Right forelimb (tissue), 1 donor: ENCODE results near the gene CASZ1.

Experiments used
- DNase-seq: peaks from one replicate; pipeline ENCODE4 v3.0.0-alpha.2; 2018

CASZ1 gene

DNA sequence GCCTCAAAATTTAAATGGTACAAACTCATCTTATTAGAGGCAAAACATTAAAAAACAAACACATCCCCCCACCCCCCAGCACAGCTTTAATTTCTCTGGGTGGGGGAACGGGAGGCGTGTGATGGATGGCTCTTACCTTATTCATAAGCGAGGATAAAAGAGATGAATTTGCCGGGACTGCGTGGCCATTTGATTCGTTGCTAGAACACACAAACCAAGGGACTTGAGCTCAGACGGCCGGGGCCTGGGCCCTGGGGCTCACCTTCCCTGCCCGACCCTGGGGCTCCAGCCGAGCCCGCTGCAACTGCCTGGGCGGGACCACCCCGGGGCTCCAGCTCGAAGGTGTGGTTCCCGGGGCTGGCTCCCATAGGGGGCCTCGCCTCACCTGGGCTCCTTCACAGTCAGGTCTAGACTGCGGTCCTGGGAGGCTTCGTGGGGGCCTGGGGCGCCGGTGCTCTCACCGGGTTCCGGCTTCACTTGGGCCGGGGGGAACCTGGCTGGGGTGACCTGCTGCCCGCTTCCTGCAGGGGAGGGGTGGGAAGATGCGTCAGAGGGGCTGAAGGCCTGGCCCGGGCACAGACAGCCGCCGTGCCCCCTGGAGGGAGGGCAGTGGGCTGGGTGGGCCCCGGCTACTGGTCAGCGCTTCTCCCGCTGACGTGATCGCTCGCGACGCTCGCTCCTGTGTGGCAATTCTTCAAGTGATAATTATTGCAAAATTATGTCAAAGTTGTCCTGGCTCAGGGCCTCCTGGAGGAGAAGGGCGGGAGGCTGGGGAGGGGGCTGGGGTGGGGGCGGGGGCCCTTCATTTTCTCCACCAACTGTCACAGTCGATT is 145.7 kb downstream of the CASZ1 start:
- DNase-seq: no peak

DNA sequence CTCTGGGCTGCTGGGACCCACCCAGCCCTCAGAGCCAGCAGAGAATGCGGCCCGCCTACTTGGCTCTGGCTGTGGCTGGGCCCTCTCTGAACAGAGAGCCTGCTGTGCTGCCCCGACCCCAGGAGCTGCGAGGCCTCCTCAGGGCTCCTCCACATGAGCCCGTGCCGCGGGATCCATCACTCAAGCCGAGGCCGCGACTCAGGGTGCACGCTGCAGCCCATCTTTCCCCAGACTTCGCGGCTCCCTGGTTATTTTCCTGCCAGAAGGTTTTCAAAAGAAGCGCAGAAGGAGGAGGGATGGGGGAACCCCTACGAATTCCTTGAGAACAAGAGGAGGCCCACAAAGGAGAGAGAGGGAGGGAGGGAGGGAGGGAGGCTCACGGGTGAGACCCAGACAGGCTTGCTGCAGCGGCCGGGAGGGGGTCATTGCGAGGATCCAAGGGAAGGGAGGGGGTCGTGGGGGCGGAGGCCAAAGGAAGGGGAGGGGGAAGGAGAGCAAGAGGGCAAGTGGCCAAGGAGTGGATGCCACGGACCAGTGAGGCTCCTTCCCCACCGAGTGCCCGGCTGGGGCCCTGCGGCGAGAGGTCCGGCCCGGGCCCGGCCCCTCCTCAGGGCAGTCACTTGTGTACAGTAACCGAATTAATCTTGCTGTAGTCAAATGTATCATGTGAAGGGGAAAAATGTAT is 146.8 kb downstream of the CASZ1 start:
- no peak for DNase-seq

DNA sequence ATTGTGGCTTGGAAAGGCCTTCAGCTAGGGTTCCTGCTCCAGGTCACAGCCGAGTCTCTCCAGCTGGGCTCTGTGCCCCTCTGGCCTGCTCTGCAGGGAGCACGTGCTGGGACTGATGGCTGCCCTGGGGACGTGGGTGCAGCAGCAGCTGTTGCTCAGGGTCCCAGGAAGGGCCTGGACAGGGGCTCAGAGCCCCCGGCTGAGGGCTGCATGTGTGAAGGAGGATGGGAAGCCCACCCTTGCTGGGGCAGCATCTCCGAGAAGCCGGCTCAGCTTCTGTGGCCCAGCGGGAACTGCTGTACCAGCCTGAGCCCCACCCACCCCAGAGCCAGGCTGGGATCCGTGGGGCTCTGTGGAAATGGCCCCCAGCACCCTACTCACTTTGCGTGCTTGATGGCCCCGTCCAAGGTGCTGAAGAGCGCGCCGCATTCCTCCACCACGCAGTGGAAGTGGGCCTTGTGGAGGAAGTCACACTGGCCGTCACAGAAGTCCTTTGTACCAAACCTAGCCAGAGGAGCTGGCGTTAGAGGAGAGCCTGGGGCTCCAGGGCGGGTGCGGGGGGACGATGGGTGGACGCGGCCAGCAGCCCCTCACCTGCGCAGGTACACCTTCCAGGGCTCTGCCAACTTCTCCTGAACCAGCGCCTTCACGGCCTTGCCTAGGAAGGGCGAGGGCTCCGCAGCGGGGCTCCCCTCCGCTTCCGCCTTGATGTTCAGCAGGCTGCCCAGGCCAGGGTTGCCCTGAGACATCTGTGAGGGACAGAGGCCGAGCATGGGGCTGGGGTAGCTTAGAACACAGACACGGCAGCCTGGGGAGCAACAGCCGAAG is 147.5 kb downstream of the CASZ1 start:
- no peak for DNase-seq

DNA sequence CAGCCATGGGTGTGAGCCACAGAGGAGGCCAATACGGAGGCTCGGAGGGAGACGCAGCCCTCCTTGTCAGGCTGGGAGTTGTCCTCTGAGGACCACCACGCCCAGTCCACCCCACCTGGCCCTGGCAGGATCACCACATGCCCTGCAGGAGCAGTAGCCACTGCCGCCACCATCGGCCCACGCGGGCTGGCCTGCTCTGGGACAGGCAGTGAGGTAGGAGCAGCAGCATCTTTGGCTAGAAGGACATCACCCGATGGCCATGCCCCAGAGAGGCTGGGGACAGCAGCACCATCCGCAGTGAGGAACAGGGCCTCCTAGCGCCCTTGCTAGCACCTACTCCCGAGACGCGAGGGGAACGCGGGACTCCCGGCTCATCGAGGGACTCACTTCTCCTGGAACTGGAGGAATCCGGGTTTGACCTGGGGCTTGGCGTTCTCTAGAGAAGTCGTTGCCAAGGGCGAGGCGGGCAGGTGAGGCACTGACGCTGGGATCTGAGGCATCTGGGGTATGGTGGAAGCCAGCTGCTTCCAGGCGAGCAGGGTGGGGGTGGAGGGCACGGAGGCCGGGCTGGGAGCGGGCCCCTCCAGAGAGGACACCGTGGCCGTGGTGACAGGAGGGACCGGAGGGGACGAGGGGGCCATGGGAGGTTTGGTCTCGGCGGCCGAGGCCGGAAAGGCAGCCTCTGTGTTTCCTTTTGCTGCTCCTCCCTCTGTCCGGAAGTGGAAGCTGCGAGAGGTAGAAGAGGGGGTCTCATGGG is 148.9 kb downstream of the CASZ1 start:
- DNase-seq: no peak

DNA sequence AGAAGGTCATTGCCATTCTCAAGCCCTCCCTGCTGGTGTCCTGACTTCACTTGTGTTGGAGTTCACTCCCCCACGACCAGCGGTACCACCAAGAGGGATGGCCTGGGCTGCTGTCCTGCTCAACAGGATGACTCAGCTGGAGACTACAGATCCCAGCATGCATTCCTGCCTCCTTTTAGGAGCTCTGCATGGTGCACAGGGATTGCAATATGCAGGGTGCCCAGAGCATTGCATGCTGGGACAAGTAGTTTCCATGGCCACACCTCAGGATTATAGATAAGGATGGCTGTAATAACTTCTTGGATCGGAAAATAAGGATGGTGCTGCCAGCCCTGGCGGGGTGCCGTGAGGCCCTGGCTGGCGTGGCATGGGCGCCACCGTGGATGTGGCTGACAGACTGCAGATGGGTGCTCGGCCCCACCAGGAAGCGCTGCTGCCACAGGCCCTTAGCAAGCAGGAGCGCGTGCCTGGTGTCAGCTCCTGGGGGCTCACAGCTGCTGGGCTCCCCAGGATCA is 150.0 kb downstream of the CASZ1 start:
- DNase-seq: no peak

DNA sequence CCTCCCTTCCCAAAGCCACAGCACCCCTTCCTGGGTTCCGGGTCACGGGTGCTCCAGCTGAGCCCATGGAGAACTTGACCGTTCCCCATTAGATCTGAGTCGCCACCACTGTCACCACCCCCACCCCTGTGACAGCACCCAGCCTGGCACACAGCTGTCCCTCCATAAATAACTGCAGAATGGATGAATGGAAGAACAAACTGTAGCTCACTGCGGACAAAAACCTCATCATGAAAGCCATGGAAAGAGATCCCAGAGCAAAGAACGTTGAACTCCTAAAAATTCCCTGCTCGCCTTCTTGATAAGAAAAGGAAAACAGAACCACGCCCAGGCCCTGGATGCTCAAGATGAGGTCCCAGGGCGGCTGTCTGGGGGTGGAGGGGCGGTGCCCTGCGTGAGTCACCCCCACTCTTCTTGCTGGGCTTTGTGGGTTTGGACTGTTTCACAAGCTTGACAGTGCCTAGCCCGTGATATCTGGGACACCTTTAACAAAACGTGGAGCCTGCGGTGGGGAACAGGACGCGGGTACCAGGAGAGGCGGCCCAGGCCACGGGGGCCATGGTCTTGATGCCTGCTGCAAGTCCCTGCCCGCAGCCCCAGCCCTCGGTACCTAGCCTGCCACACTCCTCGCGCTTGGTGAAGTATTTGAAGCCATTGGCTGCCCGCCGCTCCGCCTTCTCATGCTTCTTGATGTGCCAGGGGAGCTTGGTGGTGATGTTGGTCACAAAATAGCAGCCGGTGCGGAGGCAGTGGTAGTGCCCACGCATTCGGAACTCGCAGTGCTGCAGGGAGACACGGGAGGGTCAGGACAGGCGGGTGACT is 151.9 kb downstream of the CASZ1 start:
- DNase-seq: no peak

DNA sequence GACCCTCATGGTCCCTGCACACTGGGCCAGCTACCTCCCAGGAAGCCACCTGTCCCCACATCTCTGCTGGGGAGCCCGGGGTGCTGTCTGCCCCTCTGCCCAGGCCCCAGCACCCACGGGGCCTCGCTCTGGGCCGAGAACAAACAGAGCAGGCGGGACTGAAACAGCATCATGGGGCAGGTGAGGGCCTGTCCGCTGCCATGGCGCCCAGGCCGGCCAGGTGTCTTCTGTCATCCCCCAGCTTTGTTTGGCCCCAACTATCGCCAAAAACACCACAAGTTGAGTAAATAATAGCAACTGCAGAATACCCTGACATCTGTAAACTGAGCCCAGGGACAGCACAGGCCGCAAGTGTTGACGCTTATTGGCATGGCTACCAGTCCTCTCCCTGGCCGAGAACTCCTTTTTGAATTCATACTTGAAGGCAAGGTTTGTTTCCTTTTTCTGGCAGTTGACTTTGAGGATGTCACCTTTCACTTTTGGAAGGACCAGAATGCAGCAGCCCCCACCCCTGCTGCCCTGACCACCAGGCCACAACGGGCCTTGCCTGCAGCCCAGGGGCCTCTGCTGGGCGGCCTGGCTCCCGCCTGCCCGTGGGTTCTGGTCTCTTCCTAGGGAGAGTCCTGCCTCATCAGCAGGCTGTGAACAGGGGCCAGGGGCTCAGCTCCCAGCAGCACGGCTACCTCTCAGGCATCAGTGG is 152.7 kb downstream of the CASZ1 start:
- DNase-seq: no peak

DNA sequence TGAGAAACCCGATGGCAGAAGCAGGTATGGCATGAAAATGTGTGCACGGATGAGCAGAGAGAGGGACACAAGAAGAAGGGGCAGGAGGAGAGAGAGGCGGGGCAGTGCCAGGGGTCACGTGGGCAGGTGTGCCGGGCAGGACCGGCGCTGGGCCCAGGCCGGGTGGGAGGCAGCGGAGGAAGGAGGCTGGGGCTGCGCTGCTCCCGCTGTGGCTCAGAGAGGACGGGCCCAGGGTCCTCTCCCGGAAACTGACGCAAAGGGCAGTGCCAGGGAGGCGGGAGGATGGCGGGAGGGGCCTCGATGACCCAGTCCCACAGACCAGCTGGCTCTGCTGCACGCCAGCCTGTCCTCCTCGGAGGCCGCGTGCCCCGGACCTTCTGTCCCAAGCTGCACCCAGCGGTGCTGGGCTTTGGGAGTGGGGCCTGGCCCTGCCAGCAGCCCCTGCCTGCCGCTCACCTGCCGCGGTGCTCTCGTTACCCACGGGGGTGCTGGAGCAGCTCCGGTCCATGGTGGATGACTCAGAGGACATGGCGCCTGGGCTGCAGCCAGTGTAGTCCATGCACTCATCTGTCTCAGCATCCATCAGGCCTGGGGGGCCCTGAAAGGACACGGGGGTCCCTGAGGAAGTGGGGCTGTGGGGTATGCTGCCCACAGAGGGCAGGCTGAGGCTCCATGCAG is 153.9 kb downstream of the CASZ1 start:
- no peak for DNase-seq

DNA sequence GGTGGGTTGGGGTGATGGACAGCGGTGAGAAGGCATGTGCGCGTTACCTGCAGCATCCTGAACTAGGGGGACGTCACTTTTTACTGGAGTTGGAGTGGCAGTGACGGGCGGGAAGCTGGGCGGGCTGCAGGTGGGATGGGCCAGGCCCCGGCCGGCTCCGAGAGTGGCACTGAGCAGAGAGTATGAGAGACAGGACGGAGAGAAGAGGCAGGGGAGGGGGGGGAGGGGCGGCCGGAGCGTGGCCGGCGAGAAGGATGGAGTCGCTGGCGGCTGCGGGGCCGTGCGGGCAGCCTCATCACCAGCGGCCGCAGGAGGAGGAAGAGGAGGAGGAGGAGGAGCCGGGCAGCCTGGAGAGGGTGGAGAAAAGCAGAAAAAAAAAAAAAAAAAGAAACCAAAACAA is 154.5 kb downstream of the CASZ1 start:
- DNase-seq: no peak

DNA sequence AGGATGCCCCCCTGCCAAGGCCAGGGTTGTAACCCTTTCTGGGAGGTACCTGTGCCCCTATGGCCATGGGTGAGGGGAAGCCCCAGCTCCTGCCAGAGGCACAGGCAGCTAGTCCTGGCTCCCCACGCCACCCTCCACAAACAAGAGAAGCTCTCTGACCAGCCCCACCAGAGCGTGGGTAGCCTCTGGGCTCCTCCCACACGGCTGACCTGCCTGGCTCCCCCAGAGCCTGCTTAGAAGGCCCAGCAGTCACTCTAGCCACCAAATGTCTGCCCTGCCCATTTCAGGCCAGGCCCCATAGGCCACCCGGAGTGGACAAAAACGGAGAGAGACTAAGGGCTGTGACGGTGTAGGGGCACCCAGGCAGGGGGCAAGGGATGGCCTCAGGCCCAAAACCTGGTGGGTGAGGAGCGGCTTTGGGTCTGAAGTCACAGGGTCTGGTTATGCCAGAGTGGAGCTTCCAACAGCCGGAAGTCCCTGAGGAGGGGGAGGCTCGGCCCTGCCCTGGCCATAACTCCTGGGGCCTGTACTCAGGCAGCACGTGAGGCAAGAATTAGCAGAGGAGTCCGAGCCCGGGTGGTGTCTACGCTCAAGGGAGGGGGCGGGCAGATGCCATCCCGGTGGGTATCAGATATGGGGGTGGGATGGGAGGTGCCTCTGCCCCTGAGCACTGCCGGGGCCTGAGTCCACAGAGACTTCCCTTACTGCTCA is 155.4 kb downstream of the CASZ1 start:
- DNase-seq: no peak

DNA sequence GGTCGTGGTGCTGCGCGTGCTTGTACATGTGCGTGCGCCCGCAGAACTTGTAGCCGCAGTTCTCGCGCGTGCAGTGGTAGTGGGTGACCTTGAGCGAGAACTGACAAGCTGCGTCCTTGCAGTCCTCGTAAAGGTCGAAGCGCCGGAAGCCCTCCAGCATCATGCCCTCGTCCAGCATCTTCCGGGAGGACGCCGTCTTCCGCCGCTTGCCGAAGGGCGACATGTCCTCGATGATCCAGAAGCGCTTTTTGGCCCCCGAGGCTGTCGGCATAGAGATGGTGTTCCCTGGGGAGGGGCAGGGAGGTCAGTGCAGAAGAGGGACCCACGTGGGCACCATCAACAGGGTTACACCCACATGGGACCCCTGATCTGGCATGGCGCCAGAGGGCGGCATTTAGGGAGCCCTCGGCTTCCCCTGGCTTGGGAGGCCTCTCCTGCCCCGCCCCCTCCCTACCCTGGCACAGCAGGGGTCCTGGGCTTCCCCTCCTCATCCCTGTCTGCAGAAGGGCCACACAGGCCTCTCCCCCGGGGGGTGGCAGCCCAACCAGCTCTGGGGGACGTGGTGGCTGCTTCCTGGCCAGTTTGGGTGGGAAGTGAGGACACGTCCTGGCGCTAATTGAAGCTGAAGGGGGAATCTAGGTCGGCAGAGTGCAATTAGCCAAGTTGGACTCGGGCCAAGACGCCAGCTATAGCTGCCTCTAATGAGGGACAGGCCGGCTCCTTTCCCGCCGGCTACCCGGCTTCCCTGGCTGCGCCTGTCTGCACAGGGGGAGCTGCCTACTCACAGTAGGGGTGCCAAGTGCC is 156.5 kb downstream of the CASZ1 start:
- no peak for DNase-seq

DNA sequence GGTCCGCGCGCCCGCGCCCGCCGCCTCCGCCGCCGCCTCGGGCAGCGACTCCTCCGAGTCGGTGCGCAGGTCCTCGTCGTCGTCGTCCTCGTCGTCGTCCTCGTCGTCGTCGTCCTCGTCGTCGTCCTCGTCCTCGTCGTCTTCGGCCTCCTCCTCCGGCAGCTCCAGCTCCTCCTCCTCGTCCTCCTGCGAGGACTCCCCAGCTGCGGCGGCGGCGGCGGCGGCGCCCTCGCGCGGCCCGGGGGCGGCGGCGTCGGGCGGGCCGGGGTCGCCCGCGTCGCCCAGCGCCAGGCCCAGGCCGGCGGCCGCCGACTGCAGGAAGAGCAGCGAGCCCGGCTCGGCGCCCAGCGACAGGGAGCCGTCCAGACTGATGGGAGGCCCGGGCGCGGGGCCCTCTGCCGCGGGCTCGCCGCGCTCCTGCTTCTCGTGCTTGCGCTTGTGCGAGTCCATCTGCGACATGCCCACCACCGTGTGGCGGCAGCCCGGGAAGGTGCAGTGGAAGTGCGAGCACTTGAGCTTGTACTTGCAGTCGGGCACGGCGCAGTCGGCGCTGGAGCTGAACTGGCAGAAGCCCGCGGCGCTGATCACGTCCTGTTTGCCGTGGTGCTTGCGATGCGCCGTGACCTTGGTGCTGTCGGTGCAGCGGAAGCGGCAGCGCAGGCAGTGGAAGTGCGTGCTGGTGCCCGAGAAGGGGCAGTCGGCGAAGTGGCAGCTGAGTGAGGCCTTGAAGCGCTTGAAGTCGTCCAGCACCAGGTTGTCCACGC is 157.3 kb downstream of the CASZ1 start:
- DNase-seq: no peak

DNA sequence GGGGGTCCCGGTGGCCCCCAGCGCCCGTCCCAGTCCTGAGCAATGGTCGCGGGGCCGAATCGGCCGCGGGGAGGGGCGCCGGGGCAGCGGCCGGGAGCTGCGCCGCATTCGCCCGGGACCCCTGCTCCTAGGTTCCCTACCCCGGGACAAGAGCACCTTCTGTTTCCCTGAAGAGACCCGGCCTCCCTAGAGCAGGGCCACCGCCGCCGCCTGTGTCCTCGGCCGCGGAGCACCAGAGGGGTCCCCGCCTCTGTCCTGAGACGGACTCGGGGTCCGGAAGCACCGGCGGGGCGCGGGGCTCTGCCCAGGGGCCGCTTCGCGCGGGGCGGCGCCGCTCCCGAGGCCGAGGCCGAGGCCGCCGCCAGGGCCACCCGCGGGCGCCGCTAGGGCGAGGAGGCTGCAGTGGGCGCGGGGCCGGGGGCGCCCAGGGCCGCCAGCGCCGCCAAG is 157.9 kb downstream of the CASZ1 start:
- no peak for DNase-seq

DNA sequence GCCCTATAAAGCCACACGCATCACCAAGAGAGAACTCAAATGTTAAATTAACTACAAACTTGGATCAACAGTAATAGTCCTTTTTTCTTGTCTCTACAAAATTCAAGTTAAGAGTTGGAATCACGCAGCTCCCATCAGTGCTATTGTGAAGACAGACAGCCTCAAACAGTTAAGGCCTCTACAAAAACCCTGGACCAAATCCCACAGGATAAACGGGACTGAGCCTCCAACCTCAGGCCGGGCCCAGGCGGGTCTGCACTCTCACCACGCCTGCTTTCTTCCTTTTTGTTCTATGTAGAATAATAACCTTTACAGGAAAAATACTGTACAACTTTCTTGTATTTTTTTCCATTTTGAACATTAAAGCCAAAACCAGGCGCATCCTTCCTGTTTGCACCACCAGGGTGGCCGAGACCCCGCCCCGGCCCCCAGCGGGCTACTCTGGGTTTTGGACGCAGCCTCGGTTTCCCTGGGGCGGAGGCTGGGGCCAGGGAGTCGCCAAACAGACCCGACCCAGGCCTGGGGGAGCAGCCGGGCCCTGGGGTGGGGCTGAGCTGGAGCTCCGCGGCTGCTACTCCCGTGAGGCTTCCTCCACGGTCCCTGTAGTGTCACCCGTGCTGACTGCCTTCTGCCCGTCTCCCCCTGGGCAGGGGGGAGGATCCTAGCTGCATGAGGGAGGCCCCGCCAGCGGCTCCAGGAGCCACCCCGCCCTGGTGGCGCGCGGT is 158.4 kb downstream of the CASZ1 start:
- DNase-seq: no peak

DNA sequence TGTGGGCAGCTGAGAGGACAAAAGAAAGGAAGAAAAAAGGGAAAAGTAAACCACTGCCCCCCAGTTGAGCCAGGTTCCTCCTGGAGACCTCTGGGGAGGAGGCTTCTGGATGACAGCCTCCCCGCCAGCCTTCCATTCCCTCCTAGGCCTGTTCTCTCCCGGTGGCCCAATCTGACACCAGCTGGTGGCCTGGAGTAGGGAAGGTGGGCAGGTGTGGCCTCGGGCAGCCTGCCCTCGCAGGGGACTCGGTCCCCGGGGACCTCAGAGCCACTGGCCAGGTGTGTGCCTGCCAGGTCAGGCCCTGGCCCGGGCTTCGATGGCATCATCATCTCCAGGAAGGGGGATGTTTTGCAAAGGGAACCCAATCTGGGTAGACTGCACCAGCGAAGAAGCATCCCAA is 159.0 kb downstream of the CASZ1 start:
- DNase-seq: no peak

DNA sequence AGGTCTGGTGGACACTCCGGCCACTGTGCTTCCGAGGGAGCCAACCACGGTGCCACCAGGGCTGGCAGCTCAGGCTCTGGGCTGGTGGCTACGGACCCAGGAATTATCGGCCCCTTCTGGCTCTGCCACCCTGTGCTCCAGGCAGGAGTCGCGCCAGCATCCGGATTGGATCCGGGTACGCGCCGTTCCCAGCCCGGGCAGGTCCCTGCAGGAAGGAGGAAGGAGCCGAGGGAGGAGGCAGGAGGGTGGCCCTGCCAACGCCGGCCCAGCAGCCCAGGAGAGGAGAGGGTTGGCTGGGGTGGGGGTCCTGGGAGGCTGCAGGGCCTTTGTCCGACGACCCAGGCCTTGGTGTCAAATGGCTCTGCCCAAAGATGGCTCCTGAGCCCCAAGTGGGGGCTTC is 160.5 kb downstream of the CASZ1 start:
- no peak for DNase-seq
